GM21619 (cell line): ENCODE results near the gene TCOF1.
A peak's percentile ranks its signal among the peaks of the same experiment; 100 is the strongest.

Experiments
- ATAC-seq: cut with Tn5 transposase; IDR thresholded peaks from one replicate; pipeline ENCODE4 v1.9.1; 2021; ENCODE audit not compliant: unreplicated experiment

TCOF1 gene

GRCh38 chr5:150386024-150386855 is 28.7 kb downstream of the TCOF1 start:
- no peak for ATAC-seq

GRCh38 chr5:150389531-150390266 is 32.2 kb downstream of the TCOF1 start:
- no peak for ATAC-seq

DNA sequence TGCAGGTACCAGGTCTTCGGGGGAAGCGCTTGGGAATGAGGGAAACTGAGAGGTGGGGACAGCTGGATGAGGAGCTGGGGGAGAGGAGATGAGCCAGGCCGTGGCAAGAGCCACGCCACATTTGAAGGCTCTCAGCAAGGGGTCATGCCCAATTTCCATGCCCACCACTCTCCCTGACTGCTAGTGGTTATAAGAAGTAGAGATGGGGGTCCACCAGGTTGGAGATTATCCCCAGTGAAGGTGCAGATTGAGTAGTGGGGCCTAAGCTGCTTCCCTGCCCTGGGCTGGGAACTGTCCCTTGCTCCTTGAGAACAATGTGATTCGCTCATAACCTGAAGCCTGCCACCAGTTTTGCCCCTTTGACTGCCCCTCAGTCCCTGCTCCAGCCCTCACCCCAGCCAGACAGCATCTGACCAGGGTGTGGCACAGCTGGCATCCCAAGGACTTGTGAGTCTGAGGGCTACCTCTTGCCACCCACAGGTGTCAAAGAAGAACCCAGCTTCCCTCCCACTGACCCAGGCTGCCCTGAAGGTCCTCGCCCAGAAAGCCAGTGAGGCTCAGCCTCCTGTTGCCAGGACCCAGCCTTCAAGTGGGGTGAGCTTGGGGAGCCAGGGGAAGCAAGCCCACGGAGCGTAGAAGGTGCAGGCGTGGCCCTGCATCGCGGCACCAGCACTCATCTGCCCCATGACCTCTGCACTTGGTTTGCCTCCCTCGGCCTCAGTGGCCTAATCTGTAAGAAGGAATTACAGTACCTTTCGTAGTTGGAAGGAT is 33.8 kb downstream of the TCOF1 start:
- ATAC-seq: no peak

- no peak for ATAC-seq
Measured at GRCh38 chr5:150391986-150392385, 34.5 kb downstream of the TCOF1 start.

DNA sequence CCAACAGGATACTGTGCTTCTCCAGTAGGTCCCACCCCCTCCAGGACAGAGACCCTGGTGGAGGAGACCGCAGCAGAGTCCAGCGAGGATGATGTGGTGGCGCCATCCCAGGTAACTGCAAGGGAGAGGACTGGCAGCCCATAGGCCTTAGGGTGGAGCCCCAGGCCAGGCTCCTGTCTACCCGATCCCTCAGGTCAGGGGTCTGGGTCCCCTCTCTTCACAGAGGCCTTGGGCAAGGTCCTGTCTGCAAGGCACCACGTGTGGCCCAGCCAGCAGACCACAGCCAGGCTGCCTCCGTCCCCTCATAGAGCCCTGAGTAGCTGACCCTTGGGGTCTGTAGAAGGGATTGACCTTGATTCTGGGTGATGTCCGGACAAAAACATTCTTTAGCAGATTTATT is 35.2 kb downstream of the TCOF1 start:
- ATAC-seq: no peak

GRCh38 chr5:150393096-150393645 is 35.7 kb downstream of the TCOF1 start:
- no peak for ATAC-seq

GRCh38 chr5:150394131-150394530 is 36.6 kb downstream of the TCOF1 start:
- peak; percentile 34 for ATAC-seq

DNA sequence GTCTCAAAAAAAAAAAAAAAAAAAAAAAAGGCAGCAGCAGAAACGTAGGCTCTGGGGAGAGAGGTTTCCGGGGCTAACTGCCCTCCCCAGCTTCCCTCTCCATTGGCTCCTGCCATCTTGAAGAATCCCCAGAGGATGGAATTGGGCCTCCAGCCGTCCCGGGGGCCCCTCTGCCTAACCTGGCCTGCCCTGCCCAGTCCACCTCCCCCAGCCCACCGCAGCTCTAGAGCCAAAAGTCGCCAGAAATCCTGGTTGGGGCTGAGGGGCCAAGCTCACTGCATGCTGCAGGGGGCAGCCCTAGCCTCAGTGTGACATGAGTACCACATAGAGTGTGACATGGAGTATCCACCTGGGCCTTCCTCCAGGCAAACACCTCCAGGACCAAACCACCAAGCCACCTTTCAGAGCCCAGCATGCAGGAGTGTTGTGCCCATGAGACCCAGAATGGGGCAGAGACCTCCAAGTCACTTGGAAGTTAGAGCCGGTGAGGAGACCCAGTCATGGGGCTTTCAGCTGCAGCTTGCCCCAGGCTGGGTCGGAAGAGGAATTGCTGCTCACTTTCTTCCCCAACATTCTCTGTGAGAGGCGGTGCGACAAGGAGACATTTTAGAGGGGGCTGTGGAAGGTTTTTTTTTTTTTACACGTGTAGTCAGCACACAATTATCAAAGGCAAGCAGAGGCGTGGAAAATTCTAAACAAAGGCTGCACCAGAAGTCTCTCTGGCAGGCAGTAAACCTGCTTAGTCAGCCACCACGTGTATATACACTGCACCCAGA is 37.6 kb downstream of the TCOF1 start:
- ATAC-seq: no peak

DNA sequence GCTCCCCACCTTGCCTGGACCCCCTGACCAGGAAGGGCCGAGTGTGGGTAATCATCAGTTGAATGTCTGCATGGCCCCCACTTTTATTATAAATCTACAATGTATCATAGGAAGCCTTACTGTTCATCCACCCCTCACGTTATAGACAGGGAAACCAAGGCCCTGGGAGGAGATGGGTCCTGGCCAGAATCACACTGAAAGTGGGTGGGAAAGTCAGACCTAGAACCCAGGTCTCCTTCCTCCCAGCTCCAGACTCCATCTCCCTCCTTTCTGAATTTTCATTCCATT is 38.1 kb downstream of the TCOF1 start:
- ATAC-seq: no peak

DNA sequence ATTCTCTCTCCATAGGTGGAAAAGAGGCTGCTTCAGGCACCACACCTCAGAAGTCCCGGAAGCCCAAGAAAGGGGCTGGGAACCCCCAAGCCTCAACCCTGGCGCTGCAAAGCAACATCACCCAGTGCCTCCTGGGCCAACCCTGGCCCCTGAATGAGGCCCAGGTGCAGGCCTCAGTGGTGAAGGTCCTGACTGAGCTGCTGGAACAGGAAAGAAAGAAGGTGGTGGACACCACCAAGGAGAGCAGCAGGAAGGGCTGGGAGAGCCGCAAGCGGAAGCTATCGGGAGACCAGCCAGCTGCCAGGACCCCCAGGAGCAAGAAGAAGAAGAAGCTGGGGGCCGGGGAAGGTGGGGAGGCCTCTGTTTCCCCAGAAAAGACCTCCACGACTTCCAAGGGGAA is 38.8 kb downstream of the TCOF1 start:
- no peak for ATAC-seq

GRCh38 chr5:150397146-150397781 is 39.8 kb downstream of the TCOF1 start:
- ATAC-seq: no peak

- ATAC-seq: no peak
Measured at GRCh38 chr5:150397782-150398721, 40.6 kb downstream of the TCOF1 start.

GRCh38 chr5:150398722-150399523 is 41.4 kb downstream of the TCOF1 start:
- ATAC-seq: peak; percentile 51

DNA sequence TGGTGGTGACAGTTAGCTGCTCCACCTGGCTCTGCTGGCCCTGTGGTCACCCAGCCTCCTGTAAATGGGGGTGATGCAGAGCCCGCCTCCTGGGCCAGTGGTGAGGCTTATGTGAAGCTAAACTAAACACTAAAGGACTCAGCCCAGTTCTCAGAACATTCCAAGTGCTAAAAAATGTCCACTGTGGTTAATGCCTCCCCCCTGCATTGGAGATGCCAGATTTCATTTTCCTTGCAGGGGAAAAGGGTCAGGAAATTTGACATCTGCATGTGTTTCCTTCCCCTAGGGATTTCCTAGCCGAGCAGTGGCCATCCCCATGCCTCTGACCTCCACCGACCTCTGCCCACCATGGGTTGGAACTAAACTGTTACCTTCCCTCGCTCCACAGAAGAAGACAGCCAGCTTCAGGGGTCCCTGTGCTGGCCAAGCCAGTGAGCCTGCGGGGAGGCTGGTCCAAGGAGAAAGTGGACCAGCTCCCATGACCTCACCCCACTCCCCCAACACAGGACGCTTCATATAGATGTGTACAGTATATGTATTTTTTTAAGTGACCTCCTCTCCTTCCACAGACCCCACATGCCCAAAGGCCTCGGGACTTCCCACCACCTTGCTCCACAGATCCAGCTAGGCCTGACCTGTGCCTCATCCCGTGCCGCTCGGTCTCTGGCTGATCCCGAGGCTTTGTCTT is 42.2 kb downstream of the TCOF1 start:
- ATAC-seq: no peak

DNA sequence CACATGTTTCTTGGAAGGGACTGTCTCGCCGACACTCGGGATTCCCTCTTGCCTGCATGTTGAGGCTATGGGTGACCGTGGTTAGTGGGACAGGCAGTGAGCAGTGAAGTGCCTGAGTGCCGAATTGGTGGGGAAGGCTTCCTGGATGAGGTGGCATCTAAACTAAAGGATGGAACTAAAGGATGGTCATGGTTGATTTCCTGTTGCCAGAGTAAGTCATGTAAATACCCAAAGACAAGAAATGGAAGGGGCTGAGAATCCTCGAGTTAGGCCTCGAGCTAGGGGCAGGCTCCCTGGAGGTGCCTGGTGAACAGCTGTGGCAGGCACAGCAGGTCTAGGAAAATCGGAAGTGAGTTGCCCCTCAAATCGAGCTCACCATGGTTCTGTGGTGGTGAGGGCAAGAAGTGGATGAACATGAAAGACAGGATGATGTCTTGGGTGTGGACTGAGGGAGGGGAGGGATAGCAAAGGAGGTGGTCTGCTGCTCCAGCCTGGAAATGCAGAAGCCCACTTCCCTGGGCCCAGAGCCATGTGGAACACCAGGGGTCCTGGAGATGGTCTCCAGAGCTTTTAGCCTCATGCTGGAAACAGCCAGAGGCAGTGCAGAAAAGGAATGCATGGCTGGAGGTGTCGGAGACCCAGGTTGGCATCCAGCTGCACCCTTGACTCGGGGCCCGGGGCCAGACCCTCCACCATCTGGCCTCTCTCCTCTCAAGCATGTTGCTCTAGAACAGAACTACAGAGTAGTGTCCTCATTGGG is 43.0 kb downstream of the TCOF1 start:
- ATAC-seq: no peak

DNA sequence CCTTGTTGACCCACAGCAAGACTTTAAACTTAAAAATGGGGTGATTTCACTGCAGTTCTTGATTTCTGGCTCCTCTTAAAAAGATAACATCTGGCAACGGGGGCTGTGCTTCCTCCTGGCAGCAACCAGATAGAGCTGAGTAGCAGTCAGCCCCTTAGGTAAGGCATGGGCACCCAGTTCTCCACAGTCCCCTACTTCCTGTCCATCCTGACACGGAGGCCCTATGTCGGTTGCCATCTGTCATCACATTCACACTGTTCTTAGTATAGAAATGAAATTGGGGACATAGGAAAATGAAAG is 43.5 kb downstream of the TCOF1 start:
- no peak for ATAC-seq
